ENCODE measurements around the gene FGG.

DNA sequence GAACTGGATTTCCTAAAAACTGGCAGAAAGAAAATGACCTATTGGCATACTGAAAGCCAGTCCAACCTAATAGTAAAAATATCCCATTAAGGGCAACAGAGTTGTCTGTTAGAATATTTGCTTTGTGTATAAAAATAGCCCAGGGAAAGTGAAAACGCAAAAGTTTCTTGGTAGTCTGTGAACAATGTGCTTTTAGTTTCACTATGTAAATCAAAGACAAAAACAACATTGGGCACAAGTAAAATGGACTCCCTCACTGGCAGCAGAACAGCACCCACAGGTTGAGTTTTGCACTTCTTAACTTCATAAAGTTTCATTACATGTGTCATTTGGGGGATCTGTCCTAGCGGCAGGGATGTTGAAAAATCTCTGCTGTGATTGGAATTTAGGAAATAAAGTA, 4.3 kb upstream of the FGG start:
- TF ChIP-seq, protein P1, sequence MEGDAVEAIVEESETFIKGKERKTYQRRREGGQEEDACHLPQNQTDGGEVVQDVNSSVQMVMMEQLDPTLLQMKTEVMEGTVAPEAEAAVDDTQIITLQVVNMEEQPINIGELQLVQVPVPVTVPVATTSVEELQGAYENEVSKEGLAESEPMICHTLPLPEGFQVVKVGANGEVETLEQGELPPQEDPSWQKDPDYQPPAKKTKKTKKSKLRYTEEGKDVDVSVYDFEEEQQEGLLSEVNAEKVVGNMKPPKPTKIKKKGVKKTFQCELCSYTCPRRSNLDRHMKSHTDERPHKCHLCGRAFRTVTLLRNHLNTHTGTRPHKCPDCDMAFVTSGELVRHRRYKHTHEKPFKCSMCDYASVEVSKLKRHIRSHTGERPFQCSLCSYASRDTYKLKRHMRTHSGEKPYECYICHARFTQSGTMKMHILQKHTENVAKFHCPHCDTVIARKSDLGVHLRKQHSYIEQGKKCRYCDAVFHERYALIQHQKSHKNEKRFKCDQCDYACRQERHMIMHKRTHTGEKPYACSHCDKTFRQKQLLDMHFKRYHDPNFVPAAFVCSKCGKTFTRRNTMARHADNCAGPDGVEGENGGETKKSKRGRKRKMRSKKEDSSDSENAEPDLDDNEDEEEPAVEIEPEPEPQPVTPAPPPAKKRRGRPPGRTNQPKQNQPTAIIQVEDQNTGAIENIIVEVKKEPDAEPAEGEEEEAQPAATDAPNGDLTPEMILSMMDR (IDR thresholded peaks at IDR 0.05), result no peak
- no peak for TF ChIP-seq EP300 (IDR thresholded peaks at IDR 0.05)
- TF ChIP-seq POLR2A (IDR thresholded peaks at IDR 0.05), result no peak
